NOMO-1 (cell line): Measurements from ENCODE around the gene RBM33.

Source experiments
- DNase-seq, 2 experiments: peaks; one replicate each; lab custom pipeline; 2025; ENCODE audit not compliant: unreplicated experiment in 2 of 2; lab: John Stamatoyannopoulos, UW

RBM33 gene

DNA sequence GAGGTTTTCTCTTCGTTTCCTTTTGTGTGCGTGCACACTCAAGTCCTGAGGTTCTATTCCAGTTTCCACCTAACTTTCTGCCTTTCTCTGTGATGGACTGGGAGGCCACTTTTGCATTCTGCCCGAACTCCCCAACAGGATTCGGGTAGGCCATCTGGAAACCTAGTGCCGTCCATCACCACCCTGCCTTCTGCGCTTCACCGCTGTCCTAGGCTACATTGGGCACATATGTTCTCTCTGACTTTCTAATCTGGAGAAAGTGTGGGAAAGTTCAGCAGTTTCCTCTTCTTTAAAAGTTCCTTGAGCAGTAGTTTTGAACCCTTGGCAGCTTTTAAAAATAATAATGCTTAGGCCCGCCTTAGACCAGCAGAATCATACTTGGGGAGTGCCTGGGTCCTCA lies 121.0 kb downstream of the RBM33 start:
- DNase-seq = no peak

DNA sequence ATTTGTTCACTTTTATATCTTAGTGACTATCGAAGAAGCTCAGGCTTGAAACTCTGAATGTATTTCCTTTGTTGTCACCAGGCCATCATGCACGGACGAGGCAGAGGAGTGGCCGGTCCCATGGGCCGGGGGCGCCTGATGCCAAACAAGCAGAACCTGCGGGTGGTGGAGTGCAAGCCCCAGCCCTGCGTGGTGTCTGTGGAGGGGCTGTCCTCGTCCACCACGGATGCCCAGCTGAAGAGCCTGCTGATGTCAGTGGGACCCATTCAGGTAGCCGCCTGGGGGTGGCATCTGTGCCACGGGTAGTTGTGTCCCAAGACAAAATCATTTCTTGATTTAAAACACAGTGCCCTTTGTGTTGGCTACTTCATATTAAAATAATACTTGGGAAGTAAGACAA lies 121.9 kb downstream of the RBM33 start:
- DNase-seq = no peak

DNA sequence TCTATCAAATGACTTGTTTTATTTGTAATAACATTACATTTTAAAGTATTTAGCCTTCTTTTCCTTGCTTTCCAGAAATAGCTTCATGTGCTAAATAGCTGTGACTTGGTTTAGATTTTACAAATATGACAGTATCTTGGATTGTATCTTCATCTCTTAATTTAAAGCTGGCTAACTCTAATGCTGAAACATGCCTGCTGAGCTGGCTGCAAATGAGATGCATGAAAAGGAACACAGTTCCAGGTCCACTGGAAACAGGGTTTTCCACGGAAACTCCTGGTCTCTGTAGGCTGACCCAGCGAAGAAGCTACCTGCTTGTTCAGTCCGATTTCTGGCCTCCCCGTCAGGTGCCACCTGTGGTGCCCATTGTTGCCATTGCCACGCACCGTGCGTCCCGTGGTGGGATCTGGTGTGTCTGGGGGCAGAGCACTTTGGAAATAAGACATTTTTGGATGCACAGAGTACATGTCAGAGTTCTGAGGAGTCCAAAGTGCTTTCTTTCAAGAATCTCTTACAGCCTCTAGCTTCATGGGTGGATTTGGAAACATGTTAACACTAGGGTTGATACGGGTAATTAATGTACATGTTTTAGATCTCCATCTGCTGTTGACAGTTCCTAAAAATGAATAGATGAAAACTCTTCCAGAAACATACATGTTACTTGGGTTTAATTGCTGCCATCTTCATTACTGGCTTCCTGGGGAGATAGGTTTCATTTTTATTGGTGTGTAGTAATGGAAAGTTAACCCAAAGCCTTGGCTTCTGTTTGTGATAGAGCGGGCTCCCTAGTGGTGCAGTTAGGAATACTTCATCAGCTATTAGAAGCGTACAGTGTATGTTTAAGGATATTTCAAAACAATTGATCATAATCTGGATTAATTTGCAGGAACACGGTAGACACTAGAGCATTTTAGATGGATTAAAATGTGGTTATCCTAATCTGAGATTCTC lies 122.8 kb downstream of the RBM33 start:
- no peak for DNase-seq

DNA sequence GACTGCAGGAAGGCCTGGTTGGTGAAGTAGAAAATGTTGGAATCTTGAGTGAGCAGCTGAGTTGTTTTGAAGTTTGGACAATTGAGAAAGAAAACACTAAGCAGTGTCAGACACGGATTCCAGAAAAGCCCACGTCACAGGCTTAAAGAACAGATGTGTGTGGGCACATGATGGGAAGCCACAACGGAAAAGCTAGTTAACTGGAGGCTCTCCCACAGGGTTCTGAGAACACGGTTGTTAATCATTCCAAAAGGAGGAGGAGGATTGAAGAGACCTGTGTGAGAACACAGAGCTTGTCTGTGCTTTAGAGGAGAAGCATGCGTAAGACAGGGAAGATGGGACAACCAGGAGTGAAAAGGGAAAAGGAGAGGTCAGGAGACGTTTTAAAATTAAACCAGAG lies 125.2 kb downstream of the RBM33 start:
- no peak for DNase-seq

DNA sequence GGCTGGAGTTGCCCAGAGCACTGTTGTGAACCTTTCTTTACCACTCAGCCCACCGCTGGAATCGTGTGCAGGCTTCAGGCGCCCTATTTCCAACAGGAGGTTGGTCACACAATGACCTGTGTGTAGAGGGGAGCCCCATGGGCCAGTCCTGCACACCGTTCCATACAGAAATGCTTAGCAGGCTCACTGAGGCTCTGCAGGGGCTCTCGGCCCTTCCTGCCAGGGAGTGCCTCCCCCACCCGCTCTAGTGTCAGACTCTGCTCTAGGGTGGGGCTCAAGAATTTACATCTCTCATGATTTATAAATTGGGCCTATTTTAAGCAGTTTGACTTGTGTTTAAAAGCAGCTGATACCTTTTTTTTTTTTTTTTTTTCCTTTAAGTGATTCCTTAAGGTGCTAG lies 125.8 kb downstream of the RBM33 start:
- no peak for DNase-seq

DNA sequence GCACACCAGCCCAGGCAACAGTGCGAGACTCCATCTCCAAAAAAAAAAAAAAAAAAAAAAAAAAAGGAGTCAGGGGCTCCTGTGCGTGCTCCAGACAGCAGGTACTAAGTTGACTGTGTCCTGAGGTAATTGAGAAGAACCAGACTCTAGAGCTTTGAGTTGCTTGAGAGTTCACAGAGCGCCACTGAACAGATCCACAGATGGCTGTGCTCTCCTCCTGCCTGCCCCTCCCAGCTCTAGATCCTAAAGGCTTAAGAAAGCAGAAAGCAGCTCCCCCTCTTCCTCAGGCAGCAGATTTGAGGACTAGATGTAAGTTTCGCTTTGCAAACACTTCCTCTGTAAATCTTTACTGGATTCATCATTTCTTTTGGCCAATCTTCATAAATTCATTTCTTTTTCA lies 129.1 kb downstream of the RBM33 start:
- no peak for DNase-seq

DNA sequence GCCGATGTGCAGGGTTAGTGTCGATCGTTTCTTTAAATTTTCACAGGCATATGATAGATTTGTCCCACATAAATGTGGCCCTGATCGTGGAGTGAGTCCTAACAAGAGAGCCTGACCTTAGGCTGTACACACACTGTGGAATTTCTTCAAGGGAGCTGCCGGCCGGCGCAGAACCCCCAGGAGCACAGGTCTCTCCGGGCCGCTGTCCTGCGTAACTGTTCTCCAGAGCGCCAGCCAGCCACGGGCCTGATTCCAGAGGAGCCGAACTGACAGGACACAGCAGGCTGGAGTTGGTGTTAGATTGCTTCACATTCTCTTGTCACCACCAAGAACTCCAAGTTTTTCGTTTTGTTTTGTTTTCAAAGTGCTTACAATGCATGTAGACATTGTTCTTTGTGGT lies 130.5 kb downstream of the RBM33 start:
- DNase-seq = no peak

DNA sequence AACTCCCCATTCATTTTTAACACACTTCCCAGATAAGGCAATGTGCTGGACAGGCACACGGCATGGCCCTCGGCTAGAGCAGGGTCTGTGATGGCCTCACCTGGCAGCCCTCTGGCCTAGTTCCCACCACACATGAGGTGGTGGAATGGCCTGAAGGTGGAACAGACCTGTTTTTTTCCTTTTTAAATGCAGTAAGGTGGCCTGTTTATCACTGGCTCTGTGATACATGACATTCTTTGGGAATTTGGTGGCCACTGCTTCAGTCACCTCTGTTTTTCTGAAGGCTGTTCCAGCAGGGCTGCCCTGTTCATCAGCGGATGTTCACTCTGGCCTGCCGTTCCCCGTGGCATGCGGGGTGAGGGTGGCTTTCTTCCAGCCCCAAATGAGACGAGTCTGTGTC lies 131.2 kb downstream of the RBM33 start:
- no peak for DNase-seq

DNA sequence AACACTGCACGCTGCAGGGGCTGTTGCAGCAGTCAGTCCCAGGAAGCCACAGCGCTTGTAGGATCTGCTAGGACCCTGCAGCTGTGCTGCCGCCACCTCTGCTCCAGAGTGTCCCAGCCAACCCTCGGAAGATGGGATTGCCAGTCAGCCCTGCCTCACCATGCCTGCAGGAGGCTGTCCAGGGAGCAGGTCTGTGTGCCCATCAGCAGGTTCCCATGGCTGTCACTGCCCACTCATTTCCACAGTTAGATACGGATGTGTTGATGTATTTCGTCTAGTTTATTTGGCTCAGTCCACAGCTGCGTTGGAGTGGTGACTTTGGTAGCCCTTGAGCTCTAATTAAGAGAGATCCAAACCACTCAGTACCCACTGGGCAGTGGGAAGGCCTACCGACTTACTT lies 132.1 kb downstream of the RBM33 start:
- no peak for DNase-seq

DNA sequence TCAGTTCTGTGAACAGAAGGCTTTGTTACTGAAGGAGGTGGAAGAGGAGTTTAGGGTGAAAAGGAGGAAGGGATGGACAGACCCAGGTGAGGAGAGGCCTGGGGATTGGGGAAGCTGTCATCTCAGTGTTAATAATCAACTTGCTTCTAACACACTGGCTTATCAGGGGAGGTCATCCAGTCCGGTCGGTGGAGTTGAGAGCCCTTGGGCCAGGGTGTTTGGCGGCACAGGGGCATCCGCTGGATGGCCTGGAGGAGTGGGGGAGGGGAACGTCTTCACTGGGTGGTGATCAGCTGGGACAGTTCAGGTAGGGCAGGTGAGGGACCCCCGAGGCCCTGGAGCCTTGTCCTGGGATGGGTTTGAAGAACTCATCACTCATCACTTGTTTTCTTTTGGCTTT lies 133.9 kb downstream of the RBM33 start:
- no peak for DNase-seq

DNA sequence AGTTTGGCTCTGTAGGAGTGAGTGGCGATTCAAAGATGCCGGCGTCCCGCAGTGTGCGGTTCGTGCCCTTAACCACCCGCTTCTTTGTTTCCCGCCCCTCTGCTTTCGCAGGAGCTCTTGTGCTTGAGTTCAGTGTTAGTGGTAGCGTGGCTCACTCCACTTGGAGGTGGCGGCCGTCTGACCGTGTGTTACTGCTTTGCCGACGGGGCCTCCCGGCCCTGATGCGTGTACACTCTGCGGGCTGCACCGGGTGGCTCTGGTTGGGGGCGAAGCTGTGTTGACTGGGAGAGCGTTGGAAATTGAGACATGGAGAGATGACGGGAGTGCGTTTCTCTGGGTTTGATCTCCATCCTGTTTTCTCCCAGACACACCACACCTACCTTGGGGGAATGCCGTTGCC lies 136.4 kb downstream of the RBM33 start:
- DNase-seq = no peak

DNA sequence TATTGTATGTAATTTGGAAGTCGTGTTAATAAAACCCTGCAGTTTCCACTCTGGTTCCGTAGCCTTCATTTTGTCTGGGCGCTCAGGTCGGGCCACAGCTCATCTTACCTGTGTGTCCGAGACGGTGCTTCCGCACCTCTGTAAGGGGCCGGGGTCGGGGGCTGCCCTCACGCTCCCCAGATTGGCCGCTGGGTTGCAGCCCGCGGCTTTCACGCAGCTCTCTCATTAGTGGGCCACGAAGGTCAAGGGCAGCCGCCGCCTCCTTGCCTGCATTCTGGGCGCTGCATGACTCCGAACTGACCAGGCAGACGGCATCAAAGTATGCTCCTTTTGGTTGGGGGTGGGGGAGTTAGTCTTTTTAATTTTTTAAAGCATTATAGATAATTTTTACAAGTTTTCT lies 137.0 kb downstream of the RBM33 start:
- DNase-seq = no peak

DNA sequence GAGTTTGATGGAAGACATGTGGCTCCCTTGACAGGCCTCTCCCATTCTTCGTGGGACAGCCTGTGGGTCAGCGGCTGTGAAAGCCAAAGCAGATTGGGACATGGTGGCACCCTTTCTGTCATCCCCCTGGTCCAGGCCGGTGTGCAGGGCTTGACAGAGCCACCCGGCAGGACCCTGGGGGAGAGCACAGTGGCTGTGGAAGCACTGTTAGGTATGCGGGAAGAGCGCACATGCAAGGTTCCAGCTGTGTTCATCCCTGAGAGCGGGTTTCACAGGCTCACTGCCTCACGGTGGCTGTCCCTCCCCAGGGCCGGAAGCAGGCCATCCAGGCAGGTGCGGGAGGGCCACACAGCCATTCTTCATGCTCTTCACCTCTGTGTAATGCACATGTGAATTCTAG lies 138.0 kb downstream of the RBM33 start:
- DNase-seq = no peak

DNA sequence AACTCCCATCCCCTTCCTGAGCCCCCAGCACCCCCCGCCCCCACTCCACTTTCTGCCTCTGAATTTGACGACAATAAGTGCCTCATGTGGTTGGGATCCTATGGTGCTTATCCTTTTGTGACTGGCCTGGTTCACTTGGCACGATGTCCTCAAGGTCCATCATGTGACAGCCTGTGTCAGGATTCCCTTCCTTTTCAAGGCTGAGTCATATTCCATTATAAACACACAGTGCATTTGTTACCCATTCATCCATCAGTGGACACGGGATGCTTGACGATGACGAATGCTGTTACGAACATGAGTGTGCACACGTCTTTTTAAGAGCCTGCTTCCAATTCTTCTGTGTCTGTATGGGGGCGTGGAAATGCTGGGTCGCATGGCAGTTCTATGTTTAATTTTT lies 141.1 kb downstream of the RBM33 start:
- DNase-seq = no peak

DNA sequence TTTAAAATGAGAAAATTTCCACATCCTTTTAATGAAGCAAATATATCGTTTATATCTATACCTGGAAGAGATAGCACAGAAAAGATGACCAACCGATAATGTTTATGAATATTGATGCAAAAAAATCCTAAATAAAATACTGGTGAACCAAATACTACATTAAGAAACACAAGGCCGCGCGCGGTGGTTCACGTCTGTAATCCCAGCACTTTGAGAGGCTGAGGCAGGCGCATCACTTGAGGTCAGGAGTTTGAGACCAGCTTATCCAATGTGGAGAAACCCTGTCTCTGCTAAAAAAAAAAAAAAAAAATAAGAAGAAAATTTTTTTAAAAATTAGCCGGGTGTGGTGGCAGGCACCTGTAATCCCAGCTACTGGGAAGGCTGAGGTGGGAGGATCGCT lies 142.0 kb downstream of the RBM33 start:
- DNase-seq = no peak

DNA sequence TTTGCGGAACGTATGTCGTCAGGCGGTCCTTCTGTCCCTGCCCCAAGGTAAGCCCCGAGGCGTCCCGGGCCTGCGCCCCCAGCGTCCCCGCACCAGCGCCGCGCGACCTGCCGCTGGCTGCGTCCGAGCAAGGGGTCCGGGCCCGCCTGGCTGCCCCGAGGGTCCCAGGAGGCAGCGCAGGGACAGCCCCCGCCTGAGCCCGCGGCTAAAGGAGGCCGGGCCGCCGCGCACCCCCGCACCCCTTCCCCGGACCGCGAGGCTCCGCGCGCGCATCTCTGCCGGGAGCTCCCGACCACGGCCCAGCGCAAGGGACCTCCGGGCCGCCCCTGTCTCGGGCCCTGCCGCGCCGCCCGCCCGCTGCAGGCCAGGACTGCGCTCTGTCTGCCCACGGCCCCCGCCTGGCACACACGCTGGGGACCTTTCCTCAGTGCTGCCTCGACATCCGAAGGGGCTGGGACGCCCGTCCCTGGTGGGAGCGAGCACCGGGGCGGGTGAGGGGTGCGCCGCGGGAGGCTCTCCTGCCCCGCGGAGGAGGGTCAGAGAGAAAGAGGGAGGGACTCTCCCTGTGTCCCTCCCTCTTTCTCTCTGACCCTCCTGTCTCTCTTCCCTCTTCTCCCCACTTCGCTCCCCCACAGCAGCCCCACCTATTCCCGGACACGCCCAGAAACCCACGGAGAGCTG lies 142.8 kb downstream of the RBM33 start:
- no peak for DNase-seq

DNA sequence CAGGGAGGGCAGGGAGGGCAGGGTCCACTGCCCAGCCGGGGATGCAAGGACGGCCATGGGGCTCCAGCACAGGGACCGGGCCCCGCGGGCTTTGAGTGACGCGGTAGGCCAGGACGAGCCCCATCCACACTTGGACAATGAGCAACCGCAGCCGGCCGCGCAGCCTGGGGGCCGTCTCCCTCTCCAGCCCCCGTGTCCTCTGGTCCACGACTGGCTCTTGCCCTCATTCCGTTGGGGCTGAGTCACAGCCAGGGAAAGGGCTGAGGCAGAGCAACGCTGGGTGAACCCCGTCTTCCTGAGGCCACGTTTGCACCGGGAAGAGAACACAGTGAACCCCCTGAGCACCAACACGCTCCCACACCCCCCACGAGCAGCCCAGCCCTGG lies 144.1 kb downstream of the RBM33 start:
- DNase-seq = no peak

DNA sequence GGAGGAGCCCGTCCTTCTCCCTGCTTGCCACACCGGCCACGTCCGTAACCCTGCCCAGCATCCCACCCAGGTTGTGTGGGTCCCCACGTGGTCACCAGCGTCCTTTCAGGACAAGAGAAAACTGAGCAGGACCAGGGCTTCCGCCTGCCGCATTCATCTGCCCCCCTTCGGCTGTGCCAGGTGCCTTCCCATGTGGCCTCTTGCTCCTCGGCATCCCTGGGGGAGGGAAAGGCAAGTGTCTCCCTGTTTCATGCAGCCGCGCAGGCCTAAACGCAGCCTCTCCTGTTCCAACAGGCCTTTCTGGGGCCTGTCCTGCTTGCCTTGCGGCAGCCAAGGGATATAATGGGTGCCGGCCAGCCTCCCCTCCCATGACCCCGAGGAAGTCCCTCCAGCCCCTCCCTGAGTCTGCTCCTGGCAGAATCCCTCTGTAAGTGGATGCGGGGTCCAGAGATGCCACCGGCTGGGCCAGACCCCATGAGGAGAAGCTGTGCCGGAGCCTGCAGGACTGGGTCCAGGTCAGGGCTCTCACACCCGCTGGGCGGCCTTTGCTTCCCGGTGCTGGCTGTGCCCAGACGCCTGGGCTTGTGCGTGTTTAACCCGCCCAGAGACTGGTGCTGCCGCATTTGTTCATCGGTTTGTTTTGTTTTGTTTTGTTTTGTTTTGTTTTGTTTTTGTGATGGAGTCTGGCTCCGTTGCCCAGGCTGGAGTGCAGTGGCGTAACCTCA lies 144.7 kb downstream of the RBM33 start:
- DNase-seq = no peak

DNA sequence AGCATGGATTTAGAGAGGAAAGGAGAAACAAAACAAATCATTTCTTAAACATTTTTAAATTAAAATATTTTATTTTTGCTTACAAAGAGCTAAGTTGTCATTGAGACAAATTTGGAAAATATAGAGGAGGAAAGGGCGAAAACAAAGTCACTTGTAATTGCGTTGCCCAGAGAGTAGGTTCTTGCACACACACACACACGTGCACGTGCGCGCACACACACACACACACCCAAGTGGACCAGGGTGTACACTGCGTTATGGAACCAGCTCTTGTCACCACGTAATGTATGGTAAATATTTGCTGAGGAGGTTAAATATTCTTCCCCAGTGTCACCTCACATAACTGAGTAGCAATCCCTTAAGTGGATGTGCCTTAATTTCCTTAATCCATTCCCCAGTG lies 146.2 kb downstream of the RBM33 start:
- DNase-seq = no peak

DNA sequence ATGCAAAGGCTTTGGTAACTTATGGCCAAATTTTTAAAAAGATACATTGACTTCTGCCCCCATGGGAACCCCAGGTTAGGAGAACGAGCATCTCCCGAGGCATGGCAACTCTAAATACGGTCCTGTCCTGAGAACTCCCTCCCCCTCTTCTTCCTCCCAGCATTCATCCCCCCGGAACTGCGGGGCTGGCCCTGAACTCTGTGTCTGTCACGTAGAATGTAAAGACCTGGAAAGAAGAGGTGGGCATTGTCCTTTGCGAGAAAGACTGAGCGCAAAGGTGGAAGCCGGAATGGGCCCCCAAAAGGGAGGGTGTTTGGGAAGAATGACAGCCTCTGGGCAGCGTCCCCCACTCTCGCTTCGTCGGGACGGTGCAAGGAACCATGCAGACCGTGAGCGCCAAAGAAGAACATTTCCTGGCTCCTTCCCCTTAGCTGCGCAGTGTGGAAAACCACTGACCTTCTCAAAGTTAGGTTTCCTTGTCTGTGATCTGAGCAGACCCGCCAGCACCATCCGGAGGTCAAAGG lies 146.8 kb downstream of the RBM33 start:
- DNase-seq = no peak

DNA sequence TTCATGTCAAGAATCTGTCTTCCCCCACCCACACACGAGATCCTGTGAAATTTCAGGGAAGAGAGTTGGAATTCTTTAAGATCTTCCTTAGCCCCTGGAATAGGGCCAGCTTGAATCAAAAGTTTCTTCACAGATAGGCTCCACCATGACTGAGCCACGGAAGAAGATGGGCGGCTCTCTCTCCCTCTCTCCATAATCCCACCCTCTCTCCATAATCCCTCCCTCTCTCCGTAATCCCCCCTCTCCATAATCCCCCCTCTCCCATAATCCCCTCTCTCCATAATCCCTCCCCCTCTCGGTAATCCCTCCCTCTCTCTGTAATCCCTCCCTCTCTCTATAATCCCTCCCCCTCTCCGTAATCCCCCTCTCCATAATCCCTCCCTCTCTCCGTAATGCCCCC lies 147.4 kb downstream of the RBM33 start:
- no peak for DNase-seq
